ENCODE results near the gene IGFALS.

DNA sequence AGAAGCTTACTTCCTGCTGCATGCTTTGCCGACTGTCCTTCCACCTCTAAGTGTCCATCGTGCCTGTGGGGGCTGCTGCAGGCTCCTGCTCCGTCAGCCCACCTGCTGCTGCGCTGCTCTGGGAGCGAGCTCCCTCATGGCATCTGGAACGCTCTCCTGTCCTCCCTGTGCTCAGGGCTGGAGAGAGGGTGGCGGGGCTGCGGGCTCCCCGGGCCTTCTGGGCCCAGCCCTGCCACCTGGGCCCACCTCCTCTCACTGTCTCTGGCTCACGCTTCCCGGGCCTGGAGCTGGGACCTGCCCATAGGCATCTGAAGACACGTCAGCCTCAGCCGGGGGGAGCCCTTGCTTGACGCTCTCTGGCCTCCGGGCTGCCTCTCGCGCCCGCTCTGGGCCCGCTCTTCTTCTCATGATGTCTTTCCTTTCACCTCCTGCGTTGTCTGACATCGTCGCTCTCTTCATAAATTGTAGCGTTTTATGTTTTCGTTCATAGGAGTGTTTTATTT is 49.1 kb downstream of the IGFALS start:
- no peak for TF ChIP-seq CTCF (IDR thresholded peaks at IDR 0.05)
- TF ChIP-seq POLR2AphosphoS5 (IDR thresholded peaks at IDR 0.05), result no peak
- TF ChIP-seq EP300 (IDR thresholded peaks at IDR 0.05), result no peak

All from sigmoid colon (tissue), 4 donors.